ENCODE measurements around the gene IDI2. TPM values are rescaled to one million over a fixed set of nuclear protein-coding genes. Genes with fewer than 3 reads are reported as not detected.

IDI2 gene
- total and polyA plus RNA-seq, 2 of the 13 experiments (the other 11 are each of a cell fraction or from before 2014, with no cell fraction given) = not detected

DNA sequence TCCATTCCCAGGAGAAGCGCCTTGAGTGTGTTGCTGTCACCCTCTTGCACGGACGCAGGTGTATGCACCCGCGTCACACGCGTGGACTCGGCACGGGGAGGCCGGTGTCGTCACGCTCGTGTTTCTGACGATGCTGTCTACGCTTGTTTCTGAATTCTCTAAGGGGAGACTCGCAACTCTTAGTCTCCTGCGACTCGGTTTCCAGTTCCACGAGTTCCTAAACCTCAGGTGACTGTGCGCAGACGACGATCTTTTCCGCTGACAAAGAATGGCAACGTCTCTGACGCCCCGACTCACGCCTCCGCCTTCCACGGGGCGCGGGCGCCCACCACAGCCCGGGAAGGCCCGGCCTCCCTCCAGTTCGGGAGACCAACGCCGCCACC, 22.7 kb upstream of the IDI2 start (continued):
- TF ChIP-seq ZBTB40 (IDR thresholded peaks at IDR 0.05) (no peak), ZBTB40 (CRISPR knock-in tag; IDR thresholded peaks at IDR 0.05) (no peak), ZNF460 (CRISPR knock-in tag; IDR thresholded peaks at IDR 0.05; ENCODE audit: borderline replicate concordance) (no peak), THRA (CRISPR knock-in tag; IDR thresholded peaks at IDR 0.05; ENCODE audit: borderline replicate concordance) (no peak), ZNF441 (CRISPR knock-in tag; IDR thresholded peaks at IDR 0.05; ENCODE audit: borderline replicate concordance) (no peak), RAD21 (CRISPR knock-in tag; IDR thresholded peaks at IDR 0.05) (peak; percentile 51), CREB1 (IDR thresholded peaks at IDR 0.05) (peak; percentile 82), CREB1 (CRISPR knock-in tag; IDR thresholded peaks at IDR 0.05) (no peak), MBD4 (IDR thresholded peaks at IDR 0.05; ENCODE audit: borderline replicate concordance, low read length) (no peak), ZNF766 (CRISPR knock-in tag; IDR thresholded peaks at IDR 0.05; ENCODE audit: borderline replicate concordance) (peak; percentile 46; the same call in 1 of the 2 replicates), ZNF616 (CRISPR knock-in tag; IDR thresholded peaks at IDR 0.05; ENCODE audit: low read depth) (0 out of 2 replicates have a peak, but pooled peaks have one; percentile 24), ZNF33A (CRISPR knock-in tag; IDR thresholded peaks at IDR 0.05; ENCODE audit: borderline replicate concordance) (peak; percentile 44; the same call in 1 of the 2 replicates), ELF1 (CRISPR knock-in tag; IDR thresholded peaks at IDR 0.05) (no peak), ZNF703 (CRISPR knock-in tag; IDR thresholded peaks at IDR 0.05; ENCODE audit: borderline replicate concordance) (0 out of 2 replicates have a peak, but pooled peaks have one; percentile 48), KMT2A (CRISPR knock-in tag; IDR thresholded peaks at IDR 0.05) (no peak), CENPX (CRISPR knock-in tag; IDR thresholded peaks at IDR 0.05) (no peak), HMG20A (CRISPR knock-in tag; IDR thresholded peaks at IDR 0.05; ENCODE audit: borderline replicate concordance) (no peak), SATB2 (CRISPR knock-in tag; IDR thresholded peaks at IDR 0.05) (no peak), MTA1 (CRISPR knock-in tag; IDR thresholded peaks at IDR 0.05; ENCODE audit: borderline replicate concordance) (0 out of 2 replicates have a peak, but pooled peaks have one; percentile 9), KLF9 (CRISPR knock-in tag; IDR thresholded peaks at IDR 0.05; ENCODE audit: low read depth) (no peak)
